GM12878 (cell line): ENCODE results near the gene BBS12. TPM values are rescaled to one million over a fixed set of nuclear protein-coding genes. Genes with fewer than 3 reads are reported as not detected.

Experiments used
- ATAC-seq: fragments of 200-7000 bp; cut with Tn5 transposase; 3 replicates; pipeline ENCODE4 v1.9.1; 2020; ENCODE audit warnings: mild to moderate bottlenecking, moderate library complexity
- BruUV-seq: library from RNA; stranded (reverse); fragments of 400-500 nt; replicated peaks from 2 replicates; lab custom pipeline; 2021; lab: Mats Ljungman, UMichigan
- CTCF ChIA-PET: fragments of 300-600 bp; sonication (Branson Sonifier 250); formaldehyde crosslinking; extraction: SDS; loops from one replicate; lab custom pipeline; 2021; ENCODE audit warnings: inconsistent platforms; lab: Yijun Ruan, JAX
- POLR2A ChIA-PET: fragments of 350-600 bp; formaldehyde crosslinking; extraction: SDS; loops from one replicate; lab custom pipeline; 2021; ENCODE audit warnings: inconsistent platforms; lab: Charles Lee
- RAD21 ChIA-PET: fragments of 300-600 bp; sonication (Branson Sonifier 250); formaldehyde crosslinking; loops from one replicate; lab custom pipeline; 2023; ENCODE audit warnings: antibody characterized with exemption; ENCODE audit not compliant: unreplicated experiment; lab: Charles Lee
- SMC1A ChIA-PET: fragments of 300-600 bp; sonication (Branson Sonifier 250); formaldehyde crosslinking; loops from one replicate; lab custom pipeline; 2023; ENCODE audit not compliant: unreplicated experiment, uncharacterized antibody; lab: Charles Lee
- DNase-seq: peaks from one replicate; pipeline ENCODE4 v3.0.0-alpha.2; 2011; ENCODE audit warnings: low read depth, low spot score
- FAIRE-seq: peaks from 3 replicates; lab custom pipeline; 2011; peaks lifted over from hg19 to GRCh38; lab: Jason Lieb, UNC
- H2AFZ ChIP-seq: 2 replicates; pipeline ENCODE4 v1.6.0; 2011; ENCODE audit warnings: low read depth, low read length, control low read depth; ENCODE audit not compliant: control insufficient read depth
- H3K27ac ChIP-seq: 2 replicates; pipeline ENCODE4 v1.5.1; 2011; ENCODE audit warnings: control low read depth; ENCODE audit not compliant: control insufficient read depth, insufficient read depth
- H3K27me3 ChIP-seq, 2 experiments: replicated peaks in 1 of 2; 2 replicates each; pipeline versions ENCODE4 v1.6.0 to v1.6.1; 2011; ENCODE audit warnings: low read length in 1 of 2; ENCODE audit not compliant: control insufficient read depth in 2 of 2, insufficient read depth in 2 of 2
- H3K36me3 ChIP-seq, 2 experiments: 2 replicates each; pipeline ENCODE4 v1.5.1; 2011; ENCODE audit warnings: low read length in 1 of 2; ENCODE audit not compliant: control insufficient read depth in 2 of 2, insufficient read depth in 2 of 2
- H3K4me1 ChIP-seq: 2 replicates; pipeline ENCODE4 v1.6.1; 2011; ENCODE audit warnings: mild to moderate bottlenecking, low read length, moderate library complexity, mixed read lengths; ENCODE audit not compliant: control insufficient read depth, insufficient read depth
- H3K4me2 ChIP-seq: 2 replicates; pipeline ENCODE4 v1.6.0; 2011; ENCODE audit warnings: control low read depth; ENCODE audit not compliant: control insufficient read depth, insufficient read depth
- H3K4me3 ChIP-seq: fragments of 200-600 bp; sonication (generic); 2 replicates; pipeline ENCODE4 v1.5.1; 2016
- H3K79me2 ChIP-seq: 2 replicates; pipeline ENCODE4 v1.6.0; 2011; ENCODE audit warnings: low read length; ENCODE audit not compliant: control insufficient read depth, insufficient read depth
- H3K9ac ChIP-seq: 2 replicates; pipeline ENCODE4 v1.8.0; 2011; ENCODE audit warnings: low read length, control low read depth, mixed read lengths; ENCODE audit not compliant: control insufficient read depth, insufficient read depth
- H3K9me3 ChIP-seq: replicated peaks from 3 replicates; pipeline ENCODE4 v1.5.1; 2011; ENCODE audit warnings: mild to moderate bottlenecking, low read length; ENCODE audit not compliant: control insufficient read depth, insufficient read depth
- H4K20me1 ChIP-seq: 2 replicates; pipeline ENCODE4 v1.6.0; 2011; ENCODE audit not compliant: control insufficient read depth, insufficient read depth
- BACH1 ChIP-seq: fragments of 450-650 bp; IDR thresholded peaks from 2 replicates; pipeline ENCODE4 v1.6.1; 2017; ENCODE audit warnings: mild to moderate bottlenecking, borderline replicate concordance
- CEBPZ ChIP-seq: fragments of 150-350 bp; IDR thresholded peaks from 2 replicates; pipeline ENCODE4 v1.6.1; 2016; ENCODE audit warnings: low read depth, low read length
- CHD2 ChIP-seq: IDR thresholded peaks from 2 replicates; pipeline ENCODE4 v1.6.1; 2011; ENCODE audit warnings: low read depth, low read length, improper control_type of control experiment, borderline replicate concordance
- IRF4 ChIP-seq: IDR thresholded peaks from 2 replicates; pipeline ENCODE4 v1.6.1; 2011; ENCODE audit warnings: low read depth, low read length
- MAX ChIP-seq: IDR thresholded peaks from 2 replicates; pipeline ENCODE4 v1.6.1; 2012; ENCODE audit warnings: low read depth, low read length, improper control_type of control experiment
- MTA2 ChIP-seq: fragments of 450-650 bp; IDR thresholded peaks from 2 replicates; pipeline ENCODE4 v1.6.1; 2016; ENCODE audit warnings: low read depth, mild to moderate bottlenecking, moderate library complexity
- MXI1 ChIP-seq: fragments of 150-350 bp; IDR thresholded peaks from 2 replicates; pipeline ENCODE4 v1.6.1; 2011; ENCODE audit warnings: low read depth, mild to moderate bottlenecking, inconsistent platforms, low read length, improper control_type of control experiment
- PKNOX1 ChIP-seq: fragments of 450-650 bp; IDR thresholded peaks from 2 replicates; pipeline ENCODE4 v1.6.1; 2016; ENCODE audit warnings: mild to moderate bottlenecking
- POU2F2 ChIP-seq: IDR thresholded peaks from 3 replicates; pipeline ENCODE4 v1.6.1; 2011; ENCODE audit warnings: low read depth, mild to moderate bottlenecking, low read length, borderline replicate concordance
- SIX5 ChIP-seq: IDR thresholded peaks from 2 replicates; pipeline ENCODE4 v1.6.1; 2011; ENCODE audit warnings: mild to moderate bottlenecking, low read depth, low read length, moderate library complexity; ENCODE audit not compliant: severe bottlenecking
- TARDBP ChIP-seq: IDR thresholded peaks from 2 replicates; pipeline ENCODE4 v1.6.1; 2016; ENCODE audit warnings: borderline replicate concordance
- TCF12 ChIP-seq: IDR thresholded peaks from 2 replicates; pipeline ENCODE4 v1.6.1; 2011; ENCODE audit warnings: low read depth, mild to moderate bottlenecking, low read length
- YBX1 ChIP-seq: fragments of 450-650 bp; IDR thresholded peaks from 2 replicates; pipeline ENCODE4 v1.6.1; 2016; ENCODE audit warnings: antibody characterized with exemption
- ZNF24 ChIP-seq: fragments of 450-650 bp; IDR thresholded peaks from 2 replicates; pipeline ENCODE4 v1.6.1; 2017; ENCODE audit warnings: antibody characterized with exemption, mild to moderate bottlenecking
- ZZZ3 ChIP-seq: IDR thresholded peaks from 2 replicates; pipeline ENCODE4 v1.6.1; 2011; ENCODE audit warnings: low read depth; ENCODE audit not compliant: control insufficient read depth, insufficient read length
- WGBS: methylation state at CpG from one replicate; pipeline ENCODE4 v1.1.6; 2016; ENCODE audit warnings: low lambda C conversion rate; ENCODE audit not compliant: insufficient replicate concordance, insufficient coverage; ENCODE audit errors: missing lambda C conversion rate; 5-methylcytosine and 5-hydroxymethylcytosine counted together
- in situ Hi-C: fragments of 300-500 bp; cut with MboI; formaldehyde crosslinking; loops from 9 replicates; pipeline ENCODE4 v1.14.3; 2018; ENCODE audit warnings: mixed read lengths
- intact Hi-C: fragments of 100-400 bp; cut with micrococcal nuclease; formaldehyde crosslinking; loops from one replicate; pipeline ENCODE4 v1.14.2; 2022; ENCODE audit not compliant: unreplicated experiment
- polyA plus RNA-seq, 11 experiments: library from polyadenylated mRNA; depleted of rRNA in 4 of 11; unstranded in 6 of 11; stranded (reverse) in 5 of 11; fragments of >200 nt; fragmentation: Nextera tagmentation in 4 of 11; fragmentation: Illumina TruSeq in 1 of 11; extraction: Ambion mirVana in 4 of 11; extraction: Trizol in 1 of 11; gene quantifications; 1 replicate in 1 of 11; 2 replicates in 10 of 11; pipeline versions ENCODE4 v1.2.1 to v1.2.3, GENCODE V29; 2011 to 2016; ENCODE audit warnings: inconsistent platforms in 2 of 11, missing spikeins in 2 of 11, low read depth in 1 of 11
- total RNA-seq, 4 experiments: library from RNA; depleted of rRNA in 3 of 4; stranded (reverse); fragments of >200 nt in 3 of 4; fragmentation: Illumina TruSeq in 1 of 4; extraction: Trizol in 1 of 4; gene quantifications; 2 replicates each; pipeline versions ENCODE4 v1.2.1 to v1.2.3, GENCODE V29; 2013 to 2021

The BBS12 gene
- total and polyA plus RNA-seq, 10 of the 15 experiments (the other 5 are each of a cell fraction or from before 2014, with no cell fraction given) = 0.15 to 0.63 (median 0.42) TPM

GRCh38 chr4:122746485-122746965 is 14.0 kb downstream of the BBS12 start:
- in situ Hi-C loops = no loop called here
- H3K36me3 ChIP-seq = no peaks in the 10 kb centered on the region
- no peak overlapping the region for H2AFZ ChIP-seq
- BruUV-seq = no TSS peak
- 92% methylated on average over 2 of the region's 2 CpGs for WGBS
- no peaks in the 10 kb centered on the region for H3K9me3 ChIP-seq
- no peaks in the 10 kb centered on the region for H3K79me2 ChIP-seq
- ATAC-seq = no peak
- ChIA-PET POLR2A (no interaction called here), SMC1A (no interaction called here), RAD21 (no interaction called here), CTCF (interaction anchor here (0.6 to 1.3 kb wide), 3 partner anchors 11 to 40 kb away, joined by 3 to 5 read pairs (median 4); partner anchors contain the start of gene BBS12)
- H3K4me3 ChIP-seq = no peak overlapping the region
- FAIRE-seq = no peak
- H3K4me1 ChIP-seq = no peaks in the 10 kb centered on the region
- H3K9ac ChIP-seq = no peak overlapping the region
- H4K20me1 ChIP-seq = no peaks in the 10 kb centered on the region
- intact Hi-C loops = no loop called here
- H3K4me2 ChIP-seq = no peak overlapping the region
- TF ChIP-seq PKNOX1 = peak; percentile 27; the same call in 1 of the 2 replicates
- no peak for TF ChIP-seq POU2F2
- no peaks in the 10 kb centered on the region for H3K27me3 ChIP-seq
- H3K27ac ChIP-seq = no peak overlapping the region
- no peak for DNase-seq

GRCh38 chr4:122747068-122747467 is 14.6 kb downstream of the BBS12 start:
- no peak for FAIRE-seq
- H3K9ac ChIP-seq = no peak overlapping the region
- ATAC-seq = no peak
- H3K4me2 ChIP-seq = no peak overlapping the region
- RAD21 ChIA-PET = no interaction called here
- H3K9me3 ChIP-seq = no peaks in the 10 kb centered on the region
- intact Hi-C loops (no loop called here), in situ Hi-C loops (no loop called here)
- no peak overlapping the region for H2AFZ ChIP-seq
- no peaks in the 10 kb centered on the region for H3K79me2 ChIP-seq
- BruUV-seq = no TSS peak
- H3K36me3 ChIP-seq = no peaks in the 10 kb centered on the region
- CTCF ChIA-PET = interaction anchor here (0.6 to 1.0 kb wide), 2 partner anchors 11 to 41 kb away, joined by 3 read pairs; no protein-coding TSS in a partner anchor
- no peaks in the 10 kb centered on the region for H4K20me1 ChIP-seq
- no peak for DNase-seq
- POLR2A ChIA-PET = no interaction called here
- 87% methylated on average over 1 of the region's 1 CpG for WGBS
- SMC1A ChIA-PET = no interaction called here
- no peaks in the 10 kb centered on the region for H3K4me1 ChIP-seq
- no peaks in the 10 kb centered on the region for H3K27me3 ChIP-seq
- no peak overlapping the region for H3K27ac ChIP-seq
- no peak overlapping the region for H3K4me3 ChIP-seq
- TF ChIP-seq CEBPZ = no peak
- TF ChIP-seq TCF12 = no peak
- no peak for TF ChIP-seq MXI1
- TF ChIP-seq ZZZ3 = no peak
- TF ChIP-seq TARDBP = no peak
- no peak for TF ChIP-seq SIX5
- no peak for TF ChIP-seq MAX
- no peak for TF ChIP-seq BACH1
- no peak for TF ChIP-seq IRF4
- no peak for TF ChIP-seq YBX1
- TF ChIP-seq CHD2 = no peak
- no peak for TF ChIP-seq MTA2
- no peak for TF ChIP-seq ZNF24
